ENCODE results near the gene CRK. TPM values are rescaled to one million over a fixed set of nuclear protein-coding genes. Genes with fewer than 3 reads are reported as not detected.

CRK gene
- total and polyA plus RNA-seq, 4 experiments from 2014 or later, result 24.2 to 32.1 (median 27.2) TPM

DNA sequence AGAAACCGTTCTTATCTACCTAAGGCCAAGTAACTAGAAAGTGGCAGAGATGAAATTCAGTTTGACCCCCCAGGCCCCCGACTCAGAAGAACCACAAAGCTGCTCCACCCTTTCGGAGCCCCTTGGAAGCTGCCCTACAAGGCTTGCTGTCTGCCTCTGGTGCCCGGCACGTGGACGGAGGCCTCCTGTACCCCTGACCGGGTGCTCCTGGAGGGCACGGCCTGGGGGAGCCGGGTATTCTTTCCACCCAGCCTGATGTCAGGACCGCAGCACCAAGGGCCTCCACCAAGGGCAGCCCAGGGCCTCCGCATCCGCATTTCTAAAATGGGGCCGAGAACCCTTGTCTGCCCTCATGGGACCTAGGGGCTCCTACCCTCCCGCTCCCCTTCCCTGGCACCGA lies 15.5 kb upstream of the CRK start:
- no peak for DNase-seq
- Mint-ChIP-seq H3K9me3 (peaks cover 0 to 1% (median 0%) of the 10 kb centered on the region in 8 donors), H3K4me3 (no peak overlapping the region), H3K27me3 (no peaks in the 10 kb centered on the region), H3K27ac (no peak overlapping the region), H3K36me3 (peaks cover 11 to 29% of the 10 kb centered on the region in 2 donors), H3K4me1 (peaks cover 7 to 22% (median 14%) of the 10 kb centered on the region in 4 donors)
- intact Hi-C loops (cut with micrococcal nuclease), result no loop called here
- Histone ChIP-seq H3K4me3 (ENCODE audit: low read length in 2 of 2) (no peak overlapping the region), H3K4me1 (ENCODE audit: insufficient read depth, low read length) (peaks cover 9% of the 10 kb centered on the region), H3K36me3 (ENCODE audit: insufficient read depth, low read length) (no peaks in the 10 kb centered on the region), H3K27me3 (ENCODE audit: insufficient read depth, low read length) (no peaks in the 10 kb centered on the region), H3K27ac (ENCODE audit: low read depth, low read length) (no peak overlapping the region), H3K9me3 (ENCODE audit: control insufficient read depth in 1 of 2, low read length in 2 of 2) (no peaks in the 10 kb centered on the region)
- ChIA-PET CTCF (ENCODE audit: partially characterized antibody) (no interaction called here), POLR2A (ENCODE audit: partially characterized antibody) (interaction anchor here (1.4 kb wide), 1 partner anchor 8 kb away, joined by 6 read pairs; no protein-coding TSS in a partner anchor)

DNA sequence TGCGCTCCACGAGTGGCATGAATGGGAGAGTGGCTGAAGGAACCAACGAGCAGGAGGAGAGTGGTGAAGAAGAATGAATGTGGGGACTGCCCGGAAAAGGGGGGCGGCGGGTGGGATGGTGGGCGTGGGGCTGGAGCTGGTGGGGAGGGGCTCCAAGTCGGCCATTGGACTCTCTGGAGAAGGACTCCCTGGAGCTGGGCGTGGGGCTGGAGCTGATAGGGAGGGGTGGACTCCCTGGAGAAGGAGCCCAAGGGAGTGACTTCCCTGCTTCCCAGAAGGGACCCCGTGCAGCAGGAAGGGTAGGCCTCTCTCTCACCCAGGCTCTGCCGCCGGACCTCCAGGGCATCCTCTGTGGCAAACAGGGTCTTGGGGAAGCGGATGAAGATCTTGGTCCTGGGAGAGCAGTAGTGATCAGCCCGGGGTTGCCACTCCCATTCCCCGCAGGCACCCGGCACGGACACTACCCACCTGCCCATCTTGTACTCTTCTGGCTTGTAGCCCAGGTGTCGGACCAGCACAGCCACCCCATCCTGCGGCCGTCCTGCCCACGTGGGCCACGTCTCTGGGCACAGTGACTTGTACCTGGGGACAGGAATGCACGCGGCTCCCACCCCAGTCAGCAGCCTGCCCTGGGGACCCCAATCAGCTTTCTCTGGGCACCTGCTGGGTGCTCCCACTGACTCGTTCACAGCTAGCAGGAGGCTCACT lies 14.9 kb upstream of the CRK start:
- H3K4me3 ChIP-seq (ENCODE audit: low read length in 2 of 2), result no peak overlapping the region
- peaks cover 9% of the 10 kb centered on the region for H3K4me1 ChIP-seq (ENCODE audit: insufficient read depth, low read length)
- H3K36me3 ChIP-seq (ENCODE audit: insufficient read depth, low read length), result no peaks in the 10 kb centered on the region
- H3K27ac ChIP-seq (ENCODE audit: low read depth, low read length), result no peak overlapping the region
- intact Hi-C loops (cut with micrococcal nuclease), result no loop called here
- Mint-ChIP-seq H3K4me3 (no peak overlapping the region), H3K9me3 (peaks cover 0 to 1% (median 0%) of the 10 kb centered on the region in 8 donors), H3K27me3 (no peaks in the 10 kb centered on the region), H3K36me3 (peaks cover 11 to 28% of the 10 kb centered on the region in 2 donors), H3K4me1 (peaks cover 7 to 22% (median 14%) of the 10 kb centered on the region in 4 donors), H3K27ac (no peak overlapping the region)
- POLR2A ChIA-PET (ENCODE audit: partially characterized antibody), result no interaction called here
- no peaks in the 10 kb centered on the region for H3K9me3 ChIP-seq (ENCODE audit: control insufficient read depth in 1 of 2, low read length in 2 of 2)
- H3K27me3 ChIP-seq (ENCODE audit: insufficient read depth, low read length), result no peaks in the 10 kb centered on the region
- no peak for DNase-seq
- CTCF ChIA-PET (ENCODE audit: partially characterized antibody), result no interaction called here

DNA sequence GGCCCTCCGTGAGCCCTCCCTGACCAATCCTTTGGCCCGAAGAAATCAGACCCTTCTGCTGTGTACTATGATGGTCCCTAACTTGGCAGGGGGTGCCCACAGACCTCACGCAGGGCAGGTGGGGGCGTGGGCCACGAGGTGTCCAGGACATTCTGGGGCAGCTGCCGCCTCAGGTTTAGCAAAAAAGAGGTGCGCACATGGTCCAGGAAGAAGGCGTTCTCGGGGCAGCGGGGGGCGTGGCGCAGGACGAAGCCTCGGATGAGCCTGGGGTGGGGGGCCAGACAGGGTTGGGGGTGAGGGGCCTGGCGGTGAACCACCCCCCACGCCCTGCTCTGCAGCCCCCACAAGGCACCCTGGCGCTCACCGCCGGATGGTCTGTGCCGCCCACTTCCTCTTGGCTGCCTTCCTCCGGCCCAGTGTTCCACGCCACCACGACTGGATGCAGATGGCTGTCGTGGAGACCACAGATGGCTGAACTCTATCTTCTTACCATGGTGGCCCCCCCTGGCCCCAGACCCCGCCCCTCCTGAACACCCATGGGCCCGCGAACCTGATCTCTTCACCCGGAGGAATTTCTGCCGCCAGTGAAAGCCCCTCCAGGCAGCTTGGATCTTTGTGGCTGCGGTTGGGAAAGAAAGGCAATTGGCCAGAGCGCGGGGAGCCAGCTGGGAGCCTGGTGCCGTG lies 14.2 kb upstream of the CRK start:
- H3K9me3 Mint-ChIP-seq, result peaks cover 0 to 1% (median 0%) of the 10 kb centered on the region in 8 donors
- Histone ChIP-seq H3K27me3 (ENCODE audit: insufficient read depth, low read length) (no peaks in the 10 kb centered on the region), H3K4me1 (ENCODE audit: insufficient read depth, low read length) (peaks cover 9% of the 10 kb centered on the region), H3K27ac (ENCODE audit: low read depth, low read length) (no peak overlapping the region), H3K9me3 (ENCODE audit: control insufficient read depth in 1 of 2, low read length in 2 of 2) (no peaks in the 10 kb centered on the region), H3K4me3 (ENCODE audit: low read length in 2 of 2) (no peak overlapping the region), H3K36me3 (ENCODE audit: insufficient read depth, low read length) (no peaks in the 10 kb centered on the region)
- peaks cover 7 to 22% (median 14%) of the 10 kb centered on the region in 4 donors for H3K4me1 Mint-ChIP-seq
- ChIA-PET CTCF (ENCODE audit: partially characterized antibody) (no interaction called here), POLR2A (ENCODE audit: partially characterized antibody) (no interaction called here)
- DNase-seq, result no peak
- intact Hi-C loops (cut with micrococcal nuclease), result no loop called here
- H3K4me3 Mint-ChIP-seq, result no peak overlapping the region
- H3K36me3 Mint-ChIP-seq, result peaks cover 11 to 26% of the 10 kb centered on the region in 2 donors
- H3K27me3 Mint-ChIP-seq, result no peaks in the 10 kb centered on the region
- H3K27ac Mint-ChIP-seq, result no peak overlapping the region

DNA sequence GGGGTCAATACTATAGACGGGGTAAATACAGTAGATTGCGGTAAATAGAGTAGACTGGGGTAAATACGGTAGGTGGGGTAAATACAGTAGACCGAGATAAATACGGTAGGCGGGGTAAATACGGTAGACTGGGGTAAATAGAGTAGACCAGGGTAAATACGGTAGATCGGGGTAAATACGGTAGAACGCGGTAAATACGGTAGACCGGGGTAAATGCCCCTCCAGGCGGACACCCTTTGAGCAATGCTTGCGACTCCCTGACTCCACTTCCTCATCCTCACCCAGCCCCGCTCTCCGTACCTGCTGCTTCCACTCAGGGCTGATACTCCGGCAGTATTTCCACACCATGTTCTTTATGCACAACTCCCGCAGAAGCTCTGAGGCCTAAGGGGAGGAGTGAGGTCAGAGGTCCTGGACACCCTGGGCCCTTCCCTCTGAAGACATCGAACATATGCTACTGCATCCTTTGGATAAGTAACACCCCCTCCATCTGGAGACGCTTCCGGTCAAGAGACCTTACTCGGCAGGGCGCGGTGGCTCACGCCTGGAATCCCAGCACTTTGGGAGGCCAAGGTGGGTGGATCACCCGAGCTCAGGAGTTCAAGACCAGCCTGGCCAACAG lies 13.3 kb upstream of the CRK start:
- DNase-seq, result no peak
- Mint-ChIP-seq H3K36me3 (peaks cover 11 to 26% of the 10 kb centered on the region in 2 donors), H3K4me3 (no peak overlapping the region), H3K4me1 (peaks cover 9 to 25% (median 14%) of the 10 kb centered on the region in 4 donors), H3K27me3 (no peaks in the 10 kb centered on the region), H3K27ac (no peak overlapping the region), H3K9me3 (peaks cover 0 to 1% (median 0%) of the 10 kb centered on the region in 8 donors)
- Histone ChIP-seq H3K36me3 (ENCODE audit: insufficient read depth, low read length) (no peaks in the 10 kb centered on the region), H3K27me3 (ENCODE audit: insufficient read depth, low read length) (no peaks in the 10 kb centered on the region), H3K4me3 (ENCODE audit: low read length in 2 of 2) (no peak overlapping the region), H3K4me1 (ENCODE audit: insufficient read depth, low read length) (peaks cover 9% of the 10 kb centered on the region), H3K9me3 (ENCODE audit: control insufficient read depth in 1 of 2, low read length in 2 of 2) (no peaks in the 10 kb centered on the region), H3K27ac (ENCODE audit: low read depth, low read length) (no peak overlapping the region)
- ChIA-PET POLR2A (ENCODE audit: partially characterized antibody) (no interaction called here), CTCF (ENCODE audit: partially characterized antibody) (no interaction called here)
- intact Hi-C loops (cut with micrococcal nuclease), result no loop called here

DNA sequence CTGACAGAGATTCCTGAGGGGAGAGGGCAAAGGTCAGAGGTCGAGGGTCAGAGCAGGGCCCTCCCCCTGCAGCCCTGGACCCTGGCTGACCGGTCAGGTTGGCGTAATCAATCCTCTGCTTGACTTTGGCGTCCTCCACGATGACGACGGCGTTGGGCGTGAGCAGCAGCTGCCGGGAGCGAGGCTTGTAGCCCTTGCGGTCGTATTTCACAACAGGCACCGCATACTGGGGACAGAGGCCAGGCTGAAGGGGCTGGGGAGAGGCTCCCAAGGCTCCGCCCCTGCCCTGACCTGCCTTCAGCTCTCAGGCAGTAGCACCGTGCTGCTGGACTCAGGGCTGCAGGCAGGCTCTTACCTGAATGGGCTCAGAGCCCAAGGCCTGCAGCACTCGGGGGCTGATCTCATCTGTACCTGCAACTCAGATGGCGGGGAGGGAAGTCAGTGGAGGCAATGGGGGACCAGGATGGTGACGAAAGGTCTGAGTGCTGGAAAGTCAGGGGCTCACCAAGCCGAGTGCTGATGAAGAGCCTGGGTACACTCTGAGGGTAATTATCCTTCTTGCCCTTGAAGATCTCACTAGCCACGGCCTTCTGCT lies 12.0 kb upstream of the CRK start:
- H3K27ac Mint-ChIP-seq, result peak overlapping the region in 1 of 7 donors; percentile 70
- Histone ChIP-seq H3K4me1 (ENCODE audit: insufficient read depth, low read length) (peaks cover 8% of the 10 kb centered on the region), H3K27ac (ENCODE audit: low read depth, low read length) (no peak overlapping the region), H3K4me3 (ENCODE audit: low read length in 2 of 2) (no peak overlapping the region), H3K27me3 (ENCODE audit: insufficient read depth, low read length) (no peaks in the 10 kb centered on the region), H3K9me3 (ENCODE audit: control insufficient read depth in 1 of 2, low read length in 2 of 2) (no peaks in the 10 kb centered on the region), H3K36me3 (ENCODE audit: insufficient read depth, low read length) (no peaks in the 10 kb centered on the region)
- H3K4me3 Mint-ChIP-seq, result no peak overlapping the region
- peaks cover 11 to 25% of the 10 kb centered on the region in 2 donors for H3K36me3 Mint-ChIP-seq
- DNase-seq, result no peak
- no peaks in the 10 kb centered on the region for H3K27me3 Mint-ChIP-seq
- intact Hi-C loops (cut with micrococcal nuclease), result no loop called here
- ChIA-PET POLR2A (ENCODE audit: partially characterized antibody) (no interaction called here), CTCF (ENCODE audit: partially characterized antibody) (no interaction called here)
- H3K4me1 Mint-ChIP-seq, result peaks cover 8 to 23% (median 11%) of the 10 kb centered on the region in 4 donors
- H3K9me3 Mint-ChIP-seq, result peaks cover 0 to 6% (median 0%) of the 10 kb centered on the region in 8 donors

DNA sequence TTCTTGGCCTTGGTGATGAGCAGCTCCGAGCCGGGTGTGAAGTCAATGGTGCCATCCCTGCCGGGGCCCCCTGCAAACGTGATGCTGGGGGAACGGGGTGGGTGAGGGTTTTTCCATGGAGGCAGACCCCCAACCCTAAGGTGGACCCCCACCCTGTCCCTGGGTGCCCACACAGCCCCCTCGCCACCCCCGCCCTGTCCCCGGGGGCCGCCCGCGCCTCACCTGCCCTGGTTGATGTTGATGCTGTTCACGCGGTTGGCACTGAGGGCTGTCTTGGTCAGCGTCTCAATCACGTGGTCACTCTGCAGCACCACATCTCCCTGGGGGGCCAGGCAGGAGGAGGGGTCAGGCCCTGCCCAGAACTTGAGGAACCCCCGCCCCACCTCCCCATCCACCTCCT lies 11.2 kb upstream of the CRK start:
- Mint-ChIP-seq H3K27me3 (no peaks in the 10 kb centered on the region), H3K4me1 (peaks cover 13 to 25% (median 15%) of the 10 kb centered on the region in 4 donors), H3K27ac (no peak overlapping the region), H3K9me3 (peaks cover 0 to 6% (median 0%) of the 10 kb centered on the region in 8 donors), H3K36me3 (peaks cover 11 to 25% of the 10 kb centered on the region in 2 donors), H3K4me3 (no peak overlapping the region)
- POLR2A ChIA-PET (ENCODE audit: partially characterized antibody), result no interaction called here
- H3K4me1 ChIP-seq (ENCODE audit: insufficient read depth, low read length), result peaks cover 15% of the 10 kb centered on the region
- CTCF ChIA-PET (ENCODE audit: partially characterized antibody), result no interaction called here
- H3K4me3 ChIP-seq (ENCODE audit: low read length in 2 of 2), result no peak overlapping the region
- no peaks in the 10 kb centered on the region for H3K9me3 ChIP-seq (ENCODE audit: control insufficient read depth in 1 of 2, low read length in 2 of 2)
- no peak for DNase-seq
- H3K36me3 ChIP-seq (ENCODE audit: insufficient read depth, low read length), result no peaks in the 10 kb centered on the region
- H3K27me3 ChIP-seq (ENCODE audit: insufficient read depth, low read length), result no peaks in the 10 kb centered on the region
- no peak overlapping the region for H3K27ac ChIP-seq (ENCODE audit: low read depth, low read length)
- intact Hi-C loops (cut with micrococcal nuclease), result no loop called here

DNA sequence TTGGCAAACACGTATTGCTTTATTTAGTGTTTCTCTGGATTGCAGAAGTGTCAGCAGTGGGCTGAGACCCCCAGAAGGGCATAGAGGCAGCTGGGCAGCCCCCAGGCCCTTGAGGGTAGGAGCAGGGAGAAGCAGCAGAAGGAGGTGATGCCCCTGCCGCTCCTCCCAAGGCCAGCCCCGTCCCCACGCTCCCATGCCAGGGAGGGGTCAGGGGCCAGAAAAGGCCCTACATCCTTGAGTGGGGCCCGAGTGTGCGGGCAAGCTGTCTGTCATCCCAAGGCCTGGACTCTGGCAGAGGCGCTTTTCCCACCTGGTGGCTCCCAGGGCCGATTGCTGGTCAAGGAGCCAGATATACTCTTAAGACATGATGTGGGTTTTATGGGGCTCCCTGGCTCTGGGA lies 8.2 kb upstream of the CRK start:
- Histone ChIP-seq H3K36me3 (ENCODE audit: insufficient read depth, low read length) (no peaks in the 10 kb centered on the region), H3K9me3 (ENCODE audit: control insufficient read depth in 1 of 2, low read length in 2 of 2) (no peaks in the 10 kb centered on the region), H3K4me1 (ENCODE audit: insufficient read depth, low read length) (peaks cover 38% of the 10 kb centered on the region), H3K27ac (ENCODE audit: low read depth, low read length) (no peak overlapping the region), H3K4me3 (ENCODE audit: low read length in 2 of 2) (no peak overlapping the region), H3K27me3 (ENCODE audit: insufficient read depth, low read length) (no peaks in the 10 kb centered on the region)
- peaks cover 7 to 19% of the 10 kb centered on the region in 2 donors for H3K36me3 Mint-ChIP-seq
- H3K27me3 Mint-ChIP-seq, result no peaks in the 10 kb centered on the region
- peak overlapping the region in 4 of 7 donors; percentile 35 to 73 (median 46) for H3K27ac Mint-ChIP-seq
- H3K4me3 Mint-ChIP-seq, result no peak overlapping the region
- peaks cover 0 to 6% (median 0%) of the 10 kb centered on the region in 8 donors for H3K9me3 Mint-ChIP-seq
- intact Hi-C loops (cut with micrococcal nuclease), result no loop called here
- peaks cover 21 to 45% (median 29%) of the 10 kb centered on the region in 4 donors for H3K4me1 Mint-ChIP-seq
- no peak for DNase-seq
- ChIA-PET CTCF (ENCODE audit: partially characterized antibody) (no interaction called here), POLR2A (ENCODE audit: partially characterized antibody) (interaction anchor here (1.8 to 2.5 kb wide), 2 partner anchors 8 to 24 kb away, joined by 6 to 9 read pairs; no protein-coding TSS in a partner anchor)
